SK-N-SH (cell line): ENCODE measurements around the gene GPR143. TPM values are rescaled to one million over a fixed set of nuclear protein-coding genes. Genes with fewer than 3 reads are reported as not detected.
A peak's percentile ranks its signal among the peaks of the same experiment; 100 is the strongest.

Experiments used
- CTCF ChIA-PET: fragments of 300-600, 350-600 bp; formaldehyde crosslinking; extraction: SDS; loops from one replicate; lab custom pipeline; 2021; lab: Yijun Ruan, JAX
- POLR2A ChIA-PET: fragments of 350-600 bp; sonication (Branson Sonifier 250); formaldehyde crosslinking; extraction: SDS; loops from one replicate; lab custom pipeline; 2020; ENCODE audit warnings: antibody characterized with exemption, inconsistent platforms; lab: Yijun Ruan, JAX
- DNase-seq: peaks from one replicate; pipeline ENCODE4 v3.0.0; 2012
- H2AFZ ChIP-seq: fragments of 200-600 bp; sonication (generic); 2 replicates; pipeline ENCODE4 v1.8.1; 2016; ENCODE audit warnings: antibody characterized with exemption, mild to moderate bottlenecking, low read depth
- H3F3A ChIP-seq: fragments of 200-600 bp; sonication (generic); replicated peaks from 2 replicates; pipeline ENCODE3; 2016; ENCODE audit warnings: antibody characterized with exemption, mild to moderate bottlenecking; ENCODE audit not compliant: insufficient read depth
- H3K27ac ChIP-seq, 2 experiments: fragments of 200-500 bp in 1 of 2; fragments of 200-600 bp in 1 of 2; sonication (Bioruptor generic) in 1 of 2; sonication (generic), shearing (Covaris generic) in 1 of 2; 2 replicates each; pipeline versions ENCODE4 v1.5.1 to v1.6.1; 2014 to 2016; ENCODE audit warnings: low read depth in 2 of 2, inconsistent platforms in 1 of 2, low read length in 1 of 2, mild to moderate bottlenecking in 1 of 2, mixed read lengths in 1 of 2
- H3K27me3 ChIP-seq: fragments of 200-600 bp; sonication (generic), shearing (Covaris generic); 2 replicates; pipeline ENCODE4 v1.6.1; 2016; ENCODE audit warnings: mixed run types; ENCODE audit not compliant: insufficient read depth
- H3K36me3 ChIP-seq, 2 experiments: fragments of 200-500 bp in 1 of 2; fragments of 200-600 bp in 1 of 2; sonication (Bioruptor generic) in 1 of 2; sonication (generic) in 1 of 2; replicated peaks in 1 of 2; 2 replicates each; pipeline versions ENCODE3 to v1.5.1; 2014 to 2016; ENCODE audit warnings: low read length in 1 of 2, mild to moderate bottlenecking in 1 of 2; ENCODE audit not compliant: insufficient read depth in 2 of 2, control insufficient read depth in 1 of 2
- H3K4me1 ChIP-seq, 2 experiments: fragments of 200-500 bp in 1 of 2; fragments of 200-600 bp in 1 of 2; sonication (Bioruptor generic) in 1 of 2; sonication (generic), shearing (Covaris generic) in 1 of 2; 2 replicates each; pipeline versions ENCODE4 v1.5.1 to v1.6.1; 2014 to 2016; ENCODE audit warnings: low read depth in 1 of 2, low read length in 1 of 2, mixed run types in 1 of 2; ENCODE audit not compliant: insufficient read depth in 2 of 2, control insufficient read depth in 1 of 2
- H3K4me2 ChIP-seq: fragments of 200-600 bp; sonication (generic), shearing (Covaris generic); 2 replicates; pipeline ENCODE4 v1.6.1; 2017; ENCODE audit warnings: mixed run types
- H3K4me3 ChIP-seq, 2 experiments: fragments of 200-500 bp in 1 of 2; fragments of 200-600 bp in 1 of 2; sonication (Bioruptor generic) in 1 of 2; sonication (generic), shearing (Covaris generic) in 1 of 2; 2 replicates each; pipeline versions ENCODE4 v1.5.1 to v1.8.1; 2014 to 2016; ENCODE audit warnings: low read depth in 2 of 2, inconsistent platforms in 1 of 2, low read length in 1 of 2, mild to moderate bottlenecking in 1 of 2, mixed read lengths in 1 of 2, moderate library complexity in 1 of 2
- H3K79me2 ChIP-seq: fragments of 200-600 bp; sonication (generic); 2 replicates; pipeline ENCODE4 v1.8.1; 2017; ENCODE audit warnings: mild to moderate bottlenecking; ENCODE audit not compliant: insufficient read depth
- H3K9ac ChIP-seq: fragments of 200-600 bp; sonication (generic); 2 replicates; pipeline ENCODE4 v1.6.1; 2017; ENCODE audit warnings: mixed run types
- H3K9me2 ChIP-seq: fragments of 200-600 bp; sonication (generic); 2 replicates; pipeline ENCODE4 v1.6.1; 2017; ENCODE audit warnings: mixed run types
- H3K9me3 ChIP-seq: fragments of 200-600 bp; sonication (generic); 2 replicates; pipeline ENCODE4 v1.6.1; 2017; ENCODE audit warnings: mixed run types, mild to moderate bottlenecking, moderate library complexity
- H4K20me1 ChIP-seq: fragments of 200-600 bp; sonication (generic); 2 replicates; pipeline ENCODE4 v1.6.1; 2017; ENCODE audit warnings: mild to moderate bottlenecking, mixed run types; ENCODE audit not compliant: insufficient read depth
- CHD2 ChIP-seq: fragments of 150-350 bp; IDR thresholded peaks from 2 replicates; pipeline ENCODE4 v1.6.1; 2018; ENCODE audit warnings: low read length; ENCODE audit not compliant: partially characterized antibody
- EP300 ChIP-seq, 2 experiments: IDR thresholded peaks; 2 replicates each; pipeline versions ENCODE4 v1.4.0 to v1.6.1; 2012; ENCODE audit warnings: borderline replicate concordance in 1 of 2, low read depth in 1 of 2, low read length in 1 of 2
- EZH2phosphoT487 ChIP-seq: fragments of 200-600 bp; sonication (generic); IDR thresholded peaks from 2 replicates; pipeline ENCODE4 v1.6.1; 2017; ENCODE audit warnings: low read depth, mixed run types, mild to moderate bottlenecking, antibody characterized with exemption, moderate library complexity, borderline replicate concordance
- FOXJ3 ChIP-seq: sonication (generic); formaldehyde crosslinking; IDR thresholded peaks from 2 replicates; pipeline ENCODE4 v1.5.1; 2020; ENCODE audit warnings: mild to moderate bottlenecking, missing genetic modification reagents
- GABPA ChIP-seq: IDR thresholded peaks from 2 replicates; pipeline ENCODE4 v1.4.0; 2012; ENCODE audit warnings: low read depth, mild to moderate bottlenecking
- GATA2 ChIP-seq: sonication (generic); formaldehyde crosslinking; IDR thresholded peaks from 2 replicates; pipeline ENCODE4 v1.5.0; 2020; ENCODE audit warnings: mild to moderate bottlenecking, missing genetic modification reagents
- JUND ChIP-seq: IDR thresholded peaks from 2 replicates; pipeline ENCODE4 v1.4.0; 2012
- MEF2A ChIP-seq: IDR thresholded peaks from 2 replicates; pipeline ENCODE4 v1.4.0; 2012; ENCODE audit warnings: low read depth, borderline replicate concordance
- MXI1 ChIP-seq: IDR thresholded peaks from 2 replicates; pipeline ENCODE4 v1.6.1; 2012; ENCODE audit warnings: mild to moderate bottlenecking, low read depth, low read length, improper control_type of control experiment
- NFIC ChIP-seq: IDR thresholded peaks from 2 replicates; pipeline ENCODE4 v1.4.0; 2012; ENCODE audit warnings: borderline replicate concordance
- NRF1 ChIP-seq: IDR thresholded peaks from 2 replicates; pipeline ENCODE4 v1.6.1; 2012; ENCODE audit warnings: low read depth, mild to moderate bottlenecking, low read length
- POLR2AphosphoS5 ChIP-seq: IDR thresholded peaks from 2 replicates; pipeline ENCODE4 v1.6.1; 2012; ENCODE audit warnings: low read depth, low read length
- RFX5 ChIP-seq: IDR thresholded peaks from 2 replicates; pipeline ENCODE4 v1.6.1; 2012; ENCODE audit warnings: mild to moderate bottlenecking, improper control_type of control experiment, low read length
- SIN3A ChIP-seq: IDR thresholded peaks from 2 replicates; pipeline ENCODE4 v1.6.1; 2012; ENCODE audit warnings: low read depth, mild to moderate bottlenecking, low read length, moderate library complexity, borderline replicate concordance
- SMC3 ChIP-seq: IDR thresholded peaks from 2 replicates; pipeline ENCODE4 v1.6.1; 2012; ENCODE audit warnings: low read depth, low read length, improper control_type of control experiment
- YY1 ChIP-seq: IDR thresholded peaks from 2 replicates; pipeline ENCODE4 v1.4.0; 2012; ENCODE audit warnings: low read depth, mild to moderate bottlenecking
- WGBS: methylation state at CpG from one replicate; pipeline ENCODE4 v1.1.6; 2017; ENCODE audit warnings: low lambda C conversion rate; 5-methylcytosine and 5-hydroxymethylcytosine counted together
- polyA plus RNA-seq, 3 experiments: library from polyadenylated mRNA; depleted of rRNA; stranded (reverse); fragments of >200 nt; gene quantifications; 2 replicates each; pipeline ENCODE4 v1.2.3, GENCODE V29; 2012
- TF ChIP-seq, protein P1 (sequence below): IDR thresholded peaks from 2 replicates; pipeline ENCODE4; 2012
- TF ChIP-seq, protein P2 (sequence below): fragments of 150-350 bp; IDR thresholded peaks from 2 replicates; pipeline ENCODE4 v1.6.1; 2017; ENCODE audit warnings: antibody characterized with exemption, low read length, low read depth, borderline replicate concordance
- TF ChIP-seq, protein P3 (sequence below): IDR thresholded peaks from 2 replicates; pipeline ENCODE4 v1.4.0; 2012; ENCODE audit warnings: low read depth, borderline replicate concordance

GPR143 gene
- polyA plus RNA-seq, 1 of the 3 experiments (the other 2 are of a cell fraction): not detected

DNA sequence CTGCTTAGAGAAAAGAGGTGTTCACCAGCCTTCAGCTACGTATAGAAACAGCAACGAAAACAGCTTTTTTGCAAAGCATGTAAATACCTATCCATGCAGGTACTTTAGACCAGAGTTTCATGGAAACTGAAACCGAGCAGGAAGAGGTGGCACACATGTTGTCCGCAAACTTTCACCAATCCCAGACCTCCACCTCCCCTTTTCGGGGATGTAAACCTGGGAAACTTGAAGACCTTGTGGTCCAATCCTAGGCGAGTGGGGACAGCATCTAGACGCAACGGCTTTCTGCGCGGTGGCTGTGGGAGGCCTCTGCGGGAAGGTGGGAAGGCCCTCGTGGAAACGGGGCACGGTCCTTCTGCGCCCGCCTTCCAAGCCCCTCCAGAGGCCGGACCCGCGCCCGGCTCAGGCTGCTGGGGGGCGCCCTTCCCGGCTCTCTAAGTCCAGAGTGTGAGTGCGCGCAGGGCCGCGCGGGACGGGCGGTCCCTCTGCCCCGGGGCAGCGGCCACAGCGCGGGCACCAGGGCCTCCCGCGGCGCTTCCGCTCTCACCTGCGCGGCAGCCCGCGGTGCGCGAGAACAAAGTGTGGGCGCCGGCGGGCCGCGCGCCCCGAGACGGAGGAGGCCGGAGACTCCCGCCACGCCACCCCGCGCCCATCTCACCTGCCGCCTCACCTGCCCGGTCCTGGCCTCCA, 19.8 kb upstream of the GPR143 start:
- Histone ChIP-seq H3K36me3 (no peaks in the 10 kb centered on the region), H3K4me2 (no peak overlapping the region), H3F3A (no peaks in the 10 kb centered on the region), H3K9me3 (no peaks in the 10 kb centered on the region), H3K4me3 (peak overlapping the region in 1 of 2 experiments; percentile 37; a peak in 1 of 4 replicates), H3K27me3 (peaks cover 37% of the 10 kb centered on the region), H4K20me1 (no peaks in the 10 kb centered on the region), H3K27ac (no peak overlapping the region), H3K9ac (no peak overlapping the region), H3K9me2 (no peaks in the 10 kb centered on the region), H3K79me2 (no peaks in the 10 kb centered on the region), H3K4me1 (no peaks in the 10 kb centered on the region; a peak in 1 of 4 replicates), H2AFZ (no peak overlapping the region)
- WGBS: 38% methylated on average over 7 of the region's 58 CpGs
- TF ChIP-seq RFX5: no peak
- TF ChIP-seq MEF2A: no peak
- no peak for TF ChIP-seq GABPA
- TF ChIP-seq NFIC: no peak
- TF ChIP-seq CHD2: no peak
- TF ChIP-seq, protein P1, sequence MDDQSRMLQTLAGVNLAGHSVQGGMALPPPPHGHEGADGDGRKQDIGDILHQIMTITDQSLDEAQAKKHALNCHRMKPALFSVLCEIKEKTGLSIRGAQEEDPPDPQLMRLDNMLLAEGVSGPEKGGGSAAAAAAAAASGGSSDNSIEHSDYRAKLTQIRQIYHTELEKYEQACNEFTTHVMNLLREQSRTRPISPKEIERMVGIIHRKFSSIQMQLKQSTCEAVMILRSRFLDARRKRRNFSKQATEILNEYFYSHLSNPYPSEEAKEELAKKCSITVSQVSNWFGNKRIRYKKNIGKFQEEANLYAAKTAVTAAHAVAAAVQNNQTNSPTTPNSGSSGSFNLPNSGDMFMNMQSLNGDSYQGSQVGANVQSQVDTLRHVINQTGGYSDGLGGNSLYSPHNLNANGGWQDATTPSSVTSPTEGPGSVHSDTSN: no peak
- TF ChIP-seq YY1: no peak
- ChIA-PET POLR2A (no interaction called here), CTCF (interaction anchor here (0.8 kb wide), 1 partner anchor 333 kb away, joined by 3 read pairs; no protein-coding TSS in a partner anchor)
- peak; percentile 36 for DNase-seq

DNA sequence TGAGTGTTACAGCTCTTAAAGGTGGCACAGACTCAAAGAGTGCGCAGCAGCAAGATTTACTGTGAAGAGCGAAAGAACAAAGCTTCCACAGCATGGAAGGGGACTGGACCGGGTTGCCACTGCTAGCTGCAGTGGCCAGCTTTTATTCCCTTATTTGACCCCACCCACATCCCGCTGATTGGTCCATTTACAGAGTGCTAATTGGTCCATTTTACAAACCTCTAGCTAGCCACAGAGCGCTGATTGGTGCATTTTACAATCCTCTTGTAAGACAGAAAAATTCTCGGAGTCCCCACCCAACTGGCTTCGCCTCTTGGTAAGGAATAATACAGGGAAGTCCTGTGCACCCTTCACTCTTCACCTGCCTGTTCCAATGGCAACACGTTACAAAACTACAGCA, 18.7 kb upstream of the GPR143 start:
- Histone ChIP-seq H4K20me1 (no peaks in the 10 kb centered on the region), H3K79me2 (no peaks in the 10 kb centered on the region), H3K4me1 (no peaks in the 10 kb centered on the region; a peak in 1 of 4 replicates), H3K9me3 (no peaks in the 10 kb centered on the region), H2AFZ (no peak overlapping the region), H3K27me3 (peaks cover 37% of the 10 kb centered on the region), H3K36me3 (no peaks in the 10 kb centered on the region), H3F3A (no peaks in the 10 kb centered on the region), H3K9ac (no peak overlapping the region), H3K27ac (no peak overlapping the region), H3K9me2 (no peaks in the 10 kb centered on the region), H3K4me3 (no peak overlapping the region), H3K4me2 (no peak overlapping the region)
- DNase-seq: no peak
- POLR2A ChIA-PET: no interaction called here
- 44% methylated on average over 5 of the region's 8 CpGs for WGBS
- TF ChIP-seq MEF2A: no peak
- no peak for TF ChIP-seq SMC3
- TF ChIP-seq EP300 (IDR thresholded peaks at IDR 0.05; ENCODE audit: borderline replicate concordance in 1 of 2, low read depth in 1 of 2, low read length in 1 of 2): no peak
- TF ChIP-seq, protein P2, sequence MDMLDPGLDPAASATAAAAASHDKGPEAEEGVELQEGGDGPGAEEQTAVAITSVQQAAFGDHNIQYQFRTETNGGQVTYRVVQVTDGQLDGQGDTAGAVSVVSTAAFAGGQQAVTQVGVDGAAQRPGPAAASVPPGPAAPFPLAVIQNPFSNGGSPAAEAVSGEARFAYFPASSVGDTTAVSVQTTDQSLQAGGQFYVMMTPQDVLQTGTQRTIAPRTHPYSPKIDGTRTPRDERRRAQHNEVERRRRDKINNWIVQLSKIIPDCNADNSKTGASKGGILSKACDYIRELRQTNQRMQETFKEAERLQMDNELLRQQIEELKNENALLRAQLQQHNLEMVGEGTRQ: no peak
- no peak for TF ChIP-seq FOXJ3 (CRISPR knock-in tag)
- TF ChIP-seq NFIC: no peak
- TF ChIP-seq SIN3A: no peak
- TF ChIP-seq JUND: no peak
- TF ChIP-seq EZH2phosphoT487: no peak
- TF ChIP-seq, protein P3, sequence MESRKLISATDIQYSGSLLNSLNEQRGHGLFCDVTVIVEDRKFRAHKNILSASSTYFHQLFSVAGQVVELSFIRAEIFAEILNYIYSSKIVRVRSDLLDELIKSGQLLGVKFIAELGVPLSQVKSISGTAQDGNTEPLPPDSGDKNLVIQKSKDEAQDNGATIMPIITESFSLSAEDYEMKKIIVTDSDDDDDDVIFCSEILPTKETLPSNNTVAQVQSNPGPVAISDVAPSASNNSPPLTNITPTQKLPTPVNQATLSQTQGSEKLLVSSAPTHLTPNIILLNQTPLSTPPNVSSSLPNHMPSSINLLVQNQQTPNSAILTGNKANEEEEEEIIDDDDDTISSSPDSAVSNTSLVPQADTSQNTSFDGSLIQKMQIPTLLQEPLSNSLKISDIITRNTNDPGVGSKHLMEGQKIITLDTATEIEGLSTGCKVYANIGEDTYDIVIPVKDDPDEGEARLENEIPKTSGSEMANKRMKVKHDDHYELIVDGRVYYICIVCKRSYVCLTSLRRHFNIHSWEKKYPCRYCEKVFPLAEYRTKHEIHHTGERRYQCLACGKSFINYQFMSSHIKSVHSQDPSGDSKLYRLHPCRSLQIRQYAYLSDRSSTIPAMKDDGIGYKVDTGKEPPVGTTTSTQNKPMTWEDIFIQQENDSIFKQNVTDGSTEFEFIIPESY: no peak
- TF ChIP-seq GABPA: no peak
- TF ChIP-seq NRF1: no peak
- no peak for TF ChIP-seq MXI1
- no peak for TF ChIP-seq POLR2AphosphoS5
- TF ChIP-seq RFX5: no peak
- TF ChIP-seq GATA2 (CRISPR knock-in tag): no peak
- CTCF ChIA-PET: no interaction called here
